IMR-90 (cell line): Measurements from ENCODE around the gene IFRD2.

Experiments
- MAZ ChIP-seq: IDR thresholded peaks from 2 replicates; pipeline ENCODE4 v1.6.1; 2012; ENCODE audit warnings: low read depth, mild to moderate bottlenecking, low read length, improper control_type of control experiment, moderate library complexity, borderline replicate concordance
- MXI1 ChIP-seq: IDR thresholded peaks from 2 replicates; pipeline ENCODE4 v1.6.1; 2012; ENCODE audit warnings: low read depth, mild to moderate bottlenecking, low read length, moderate library complexity, borderline replicate concordance
- POLR2A ChIP-seq: IDR thresholded peaks from 2 replicates; pipeline ENCODE4 v1.6.1; 2012; ENCODE audit warnings: mild to moderate bottlenecking, low read depth, low read length
- RFX5 ChIP-seq: IDR thresholded peaks from 2 replicates; pipeline ENCODE4 v1.8.0; 2012; ENCODE audit warnings: low read depth, mild to moderate bottlenecking, low read length, moderate library complexity
- SMC3 ChIP-seq: fragments of 150-350 bp; IDR thresholded peaks from 2 replicates; pipeline ENCODE4 v1.6.1; 2016; ENCODE audit warnings: low read depth, mild to moderate bottlenecking, antibody characterized with exemption, low read length, moderate library complexity
- TF ChIP-seq, protein P1 (sequence below): conservative IDR thresholded peaks from 2 replicates; pipeline ENCODE4 v1.5.1; 2012; ENCODE audit warnings: mild to moderate bottlenecking, low read depth, low read length, improper control_type of control experiment
- TF ChIP-seq, protein P2 (sequence below): fragments of 150-350 bp; IDR thresholded peaks from 2 replicates; pipeline ENCODE4 v1.6.1; 2017; ENCODE audit warnings: mild to moderate bottlenecking, antibody characterized with exemption, low read length, low read depth
- TF ChIP-seq, protein P3 (sequence below): fragments of 150-350 bp; IDR thresholded peaks from 2 replicates; pipeline ENCODE4 v1.6.1; 2016; ENCODE audit warnings: low read depth, mild to moderate bottlenecking, low read length, moderate library complexity, borderline replicate concordance

DNA sequence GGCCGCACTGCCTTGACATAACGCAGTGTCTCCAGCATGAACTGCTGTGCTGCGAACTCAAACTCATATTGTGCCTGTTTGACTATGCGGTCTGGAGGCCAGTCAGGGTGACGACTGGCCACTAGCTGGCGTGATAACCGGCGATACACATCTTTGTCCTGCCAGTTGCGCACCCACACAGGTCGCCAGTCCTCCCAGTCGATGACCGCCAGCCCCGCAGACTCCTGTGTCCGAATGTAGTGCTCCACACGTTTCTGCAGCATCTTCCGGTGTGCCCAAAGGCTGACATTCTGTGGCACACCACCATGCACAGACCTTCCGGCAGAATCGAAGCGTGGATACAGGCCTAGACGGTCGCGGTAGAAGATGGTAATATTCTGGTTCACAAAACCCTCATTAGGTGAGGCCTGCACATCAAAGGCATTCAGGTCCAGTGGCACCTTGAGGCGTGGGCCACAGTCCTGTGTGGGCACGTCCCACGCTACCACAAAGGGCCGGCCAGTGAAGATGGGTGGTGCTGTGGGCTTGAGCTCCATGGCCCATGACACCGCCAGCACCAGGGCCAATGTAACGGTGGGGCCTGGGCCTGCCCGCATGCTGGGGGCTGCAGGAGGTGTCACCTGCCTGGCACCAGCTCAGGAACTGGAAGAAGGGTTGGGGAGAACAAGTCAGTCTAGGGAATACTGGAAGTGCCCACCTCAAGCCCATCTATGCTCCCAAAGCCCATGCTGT is 27.8 kb upstream of the IFRD2 start:
- TF ChIP-seq MXI1 (no peak), RFX5 (no peak), MAZ (no peak), POLR2A (no peak), SMC3 (no peak)
- TF ChIP-seq, protein P1, sequence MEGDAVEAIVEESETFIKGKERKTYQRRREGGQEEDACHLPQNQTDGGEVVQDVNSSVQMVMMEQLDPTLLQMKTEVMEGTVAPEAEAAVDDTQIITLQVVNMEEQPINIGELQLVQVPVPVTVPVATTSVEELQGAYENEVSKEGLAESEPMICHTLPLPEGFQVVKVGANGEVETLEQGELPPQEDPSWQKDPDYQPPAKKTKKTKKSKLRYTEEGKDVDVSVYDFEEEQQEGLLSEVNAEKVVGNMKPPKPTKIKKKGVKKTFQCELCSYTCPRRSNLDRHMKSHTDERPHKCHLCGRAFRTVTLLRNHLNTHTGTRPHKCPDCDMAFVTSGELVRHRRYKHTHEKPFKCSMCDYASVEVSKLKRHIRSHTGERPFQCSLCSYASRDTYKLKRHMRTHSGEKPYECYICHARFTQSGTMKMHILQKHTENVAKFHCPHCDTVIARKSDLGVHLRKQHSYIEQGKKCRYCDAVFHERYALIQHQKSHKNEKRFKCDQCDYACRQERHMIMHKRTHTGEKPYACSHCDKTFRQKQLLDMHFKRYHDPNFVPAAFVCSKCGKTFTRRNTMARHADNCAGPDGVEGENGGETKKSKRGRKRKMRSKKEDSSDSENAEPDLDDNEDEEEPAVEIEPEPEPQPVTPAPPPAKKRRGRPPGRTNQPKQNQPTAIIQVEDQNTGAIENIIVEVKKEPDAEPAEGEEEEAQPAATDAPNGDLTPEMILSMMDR, result no peak
- TF ChIP-seq, protein P2, sequence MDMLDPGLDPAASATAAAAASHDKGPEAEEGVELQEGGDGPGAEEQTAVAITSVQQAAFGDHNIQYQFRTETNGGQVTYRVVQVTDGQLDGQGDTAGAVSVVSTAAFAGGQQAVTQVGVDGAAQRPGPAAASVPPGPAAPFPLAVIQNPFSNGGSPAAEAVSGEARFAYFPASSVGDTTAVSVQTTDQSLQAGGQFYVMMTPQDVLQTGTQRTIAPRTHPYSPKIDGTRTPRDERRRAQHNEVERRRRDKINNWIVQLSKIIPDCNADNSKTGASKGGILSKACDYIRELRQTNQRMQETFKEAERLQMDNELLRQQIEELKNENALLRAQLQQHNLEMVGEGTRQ, result no peak
- TF ChIP-seq, protein P3, sequence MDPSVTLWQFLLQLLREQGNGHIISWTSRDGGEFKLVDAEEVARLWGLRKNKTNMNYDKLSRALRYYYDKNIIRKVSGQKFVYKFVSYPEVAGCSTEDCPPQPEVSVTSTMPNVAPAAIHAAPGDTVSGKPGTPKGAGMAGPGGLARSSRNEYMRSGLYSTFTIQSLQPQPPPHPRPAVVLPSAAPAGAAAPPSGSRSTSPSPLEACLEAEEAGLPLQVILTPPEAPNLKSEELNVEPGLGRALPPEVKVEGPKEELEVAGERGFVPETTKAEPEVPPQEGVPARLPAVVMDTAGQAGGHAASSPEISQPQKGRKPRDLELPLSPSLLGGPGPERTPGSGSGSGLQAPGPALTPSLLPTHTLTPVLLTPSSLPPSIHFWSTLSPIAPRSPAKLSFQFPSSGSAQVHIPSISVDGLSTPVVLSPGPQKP, result no peak
